ENCODE measurements around the gene NGEF.
"Not testable (repeated sequence)": the region's sequence is repeated elsewhere in the genome, so short reads cannot be mapped to it uniquely, and the experiment has no call there.

The NGEF gene

GRCh38 chr2:232929303-232930058, 83.6 kb downstream of the NGEF start:
- DNase-seq (ENCODE audit: low read depth, low spot score) = no peak

- no peak for DNase-seq (ENCODE audit: low read depth, low spot score)
Observed at GRCh38 chr2:232928551-232929302, 84.3 kb downstream of the NGEF start.

GRCh38 chr2:232927793-232928550, 85.1 kb downstream of the NGEF start:
- no peak for DNase-seq (ENCODE audit: low read depth, low spot score)

- DNase-seq (ENCODE audit: low read depth, low spot score) = no peak
Observed at GRCh38 chr2:232927032-232927792, 85.8 kb downstream of the NGEF start.

- DNase-seq (ENCODE audit: low read depth, low spot score) = no peak
Observed at GRCh38 chr2:232926431-232926939, 86.6 kb downstream of the NGEF start.

- no peak for DNase-seq (ENCODE audit: low read depth, low spot score)
Observed at GRCh38 chr2:232925821-232926156, 87.3 kb downstream of the NGEF start.

- no peak for DNase-seq (ENCODE audit: low read depth, low spot score)
Observed at GRCh38 chr2:232925153-232925820, 87.8 kb downstream of the NGEF start.

GRCh38 chr2:232924433-232924832, 88.6 kb downstream of the NGEF start:
- DNase-seq (ENCODE audit: low read depth, low spot score) = no peak

GRCh38 chr2:232920760-232921159, 92.3 kb downstream of the NGEF start:
- no peak for DNase-seq (ENCODE audit: low read depth, low spot score)

GRCh38 chr2:232920055-232920454, 93.0 kb downstream of the NGEF start:
- DNase-seq (ENCODE audit: low read depth, low spot score) = no peak

- no peak for DNase-seq (ENCODE audit: low read depth, low spot score)
Observed at GRCh38 chr2:232919141-232919540, 93.9 kb downstream of the NGEF start.

GRCh38 chr2:232913903-232914302, 99.2 kb downstream of the NGEF start:
- no peak for DNase-seq (ENCODE audit: low read depth, low spot score)

- no peak for DNase-seq (ENCODE audit: low read depth, low spot score)
Observed at GRCh38 chr2:232911712-232912277, 101.3 kb downstream of the NGEF start.

- DNase-seq (ENCODE audit: low read depth, low spot score) = no peak
Observed at GRCh38 chr2:232910376-232910775, 102.7 kb downstream of the NGEF start.

- no peak for DNase-seq (ENCODE audit: low read depth, low spot score)
Observed at GRCh38 chr2:232908695-232909094, 104.4 kb downstream of the NGEF start.

- not testable (repeated sequence) for DNase-seq (ENCODE audit: low read depth, low spot score)
Observed at GRCh38 chr2:232907718-232908085, 105.4 kb downstream of the NGEF start.

- DNase-seq (ENCODE audit: low read depth, low spot score) = not testable (repeated sequence)
Observed at GRCh38 chr2:232906867-232907717, 106.0 kb downstream of the NGEF start.

- DNase-seq (ENCODE audit: low read depth, low spot score) = no peak
Observed at GRCh38 chr2:232903989-232904388, 109.1 kb downstream of the NGEF start.

GRCh38 chr2:232901736-232902578, 111.1 kb downstream of the NGEF start:
- peak; percentile 84 for DNase-seq (ENCODE audit: low read depth, low spot score)
